Femur (tissue), 1 donor: ENCODE data around the gene SNX8.

Experiments used
- DNase-seq: peaks from one replicate; pipeline ENCODE4 v3.0.0-alpha.2; 2017

The SNX8 gene

GRCh38 chr7:2219136-2219535 lies 95.1 kb downstream of the SNX8 start:
- DNase-seq, result no peak

- no peak for DNase-seq
These were observed 95.8 kb downstream of the SNX8 start for GRCh38 chr7:2218444-2218785.

- no peak for DNase-seq
These were observed 96.4 kb downstream of the SNX8 start for GRCh38 chr7:2217716-2218443.

GRCh38 chr7:2217206-2217605 lies 97.0 kb downstream of the SNX8 start:
- DNase-seq, result no peak

GRCh38 chr7:2215851-2216250 lies 98.4 kb downstream of the SNX8 start:
- DNase-seq, result no peak

GRCh38 chr7:2214636-2215035 lies 99.6 kb downstream of the SNX8 start:
- DNase-seq, result no peak

GRCh38 chr7:2213551-2214215 lies 100.6 kb downstream of the SNX8 start:
- DNase-seq, result no peak

- DNase-seq, result no peak
These were observed 101.3 kb downstream of the SNX8 start for GRCh38 chr7:2212906-2213305.

- DNase-seq, result no peak
These were observed 102.3 kb downstream of the SNX8 start for GRCh38 chr7:2211926-2212325.

GRCh38 chr7:2211259-2211880 lies 102.9 kb downstream of the SNX8 start:
- no peak for DNase-seq

- no peak for DNase-seq
These were observed 103.5 kb downstream of the SNX8 start for GRCh38 chr7:2210551-2211258.

- no peak for DNase-seq
These were observed 104.3 kb downstream of the SNX8 start for GRCh38 chr7:2209961-2210323.

GRCh38 chr7:2209146-2209960 lies 104.9 kb downstream of the SNX8 start:
- DNase-seq, result peak; percentile 83

- no peak for DNase-seq
These were observed 105.5 kb downstream of the SNX8 start for GRCh38 chr7:2208712-2209111.

- DNase-seq, result no peak
These were observed 109.0 kb downstream of the SNX8 start for GRCh38 chr7:2205036-2205780.

GRCh38 chr7:2204446-2204845 lies 109.8 kb downstream of the SNX8 start:
- no peak for DNase-seq

- no peak for DNase-seq
These were observed 110.4 kb downstream of the SNX8 start for GRCh38 chr7:2203766-2204300.

- no peak for DNase-seq
These were observed 111.1 kb downstream of the SNX8 start for GRCh38 chr7:2202901-2203765.

GRCh38 chr7:2202361-2202761 lies 111.9 kb downstream of the SNX8 start:
- DNase-seq, result no peak
